K562 (cell line): Measurements from ENCODE around the gene PARD3B.

Experiments
- BHLHE40 ChIP-seq: IDR thresholded peaks from 2 replicates; pipeline ENCODE4 v1.6.1; 2011; ENCODE audit warnings: low read length, improper control_type of control experiment
- CBFB ChIP-seq: sonication (generic); formaldehyde crosslinking; IDR thresholded peaks from 2 replicates; pipeline ENCODE4 v1.4.0; 2020; ENCODE audit warnings: mild to moderate bottlenecking, missing genetic modification reagents
- CHD1 ChIP-seq: fragments of 200-600 bp; sonication (generic); IDR thresholded peaks from one replicate; pipeline ENCODE4 v1.6.1; 2012; ENCODE audit warnings: mild to moderate bottlenecking, moderate library complexity, low read length, inconsistent platforms
- CREB1 ChIP-seq, 2 experiments: sonication (generic) in 1 of 2; formaldehyde crosslinking in 1 of 2; IDR thresholded peaks; 2 replicates each; pipeline versions ENCODE4 v1.6.1 to v1.8.0; 2012 to 2022; ENCODE audit warnings: inconsistent platforms in 1 of 2, mild to moderate bottlenecking in 1 of 2, missing genetic modification reagents in 1 of 2, moderate library complexity in 1 of 2
- EZH2 ChIP-seq: IDR thresholded peaks from 2 replicates; pipeline ENCODE4 v1.6.1; 2012; ENCODE audit warnings: low read depth, mild to moderate bottlenecking, inconsistent platforms, low read length, borderline replicate concordance
- NFIC ChIP-seq: fragments of 450-650 bp; IDR thresholded peaks from 2 replicates; pipeline ENCODE4 v1.6.1; 2017; ENCODE audit warnings: mild to moderate bottlenecking, inconsistent platforms
- NR2C2 ChIP-seq, 2 experiments: fragments of 200-800 bp in 1 of 2; sonication (Bioruptor generic) in 1 of 2; sonication (generic) in 1 of 2; formaldehyde crosslinking in 1 of 2; IDR thresholded peaks; 2 replicates each; pipeline versions ENCODE4 v1.6.1 to v1.8.0; 2016 to 2022; ENCODE audit warnings: mild to moderate bottlenecking in 1 of 2, missing compliant biosample characterization in 1 of 2, missing genetic modification characterization in 1 of 2, missing genetic modification reagents in 1 of 2
- POLR2A ChIP-seq: fragments of 450-650 bp; conservative IDR thresholded peaks from 2 replicates; pipeline ENCODE4 v1.6.1; 2016
- ZFP30 ChIP-seq: fragments of 250-450 bp; sonication (Bioruptor Pico); IDR thresholded peaks from 2 replicates; pipeline ENCODE4 v1.8.0; 2022; ENCODE audit warnings: moderate library complexity, mild to moderate bottlenecking, inconsistent platforms, borderline replicate concordance
- ZFP36 ChIP-seq: fragments of 150-350 bp; IDR thresholded peaks from 2 replicates; pipeline ENCODE4 v1.6.1; 2018; ENCODE audit warnings: low read length, low read depth; ENCODE audit not compliant: partially characterized antibody
- ZNF274 ChIP-seq: IDR thresholded peaks from 2 replicates; pipeline ENCODE4 v1.6.1; 2011; ENCODE audit warnings: low read depth, mild to moderate bottlenecking, low read length, moderate library complexity, borderline replicate concordance
- TF ChIP-seq, protein P1 (sequence below): fragments of 250-450 bp; sonication (Bioruptor Pico); IDR thresholded peaks from 2 replicates; pipeline ENCODE4 v1.5.0; 2021; ENCODE audit warnings: mild to moderate bottlenecking, moderate library complexity
- TF ChIP-seq, protein P2 (sequence below): fragments of 450-650 bp; IDR thresholded peaks from 2 replicates; pipeline ENCODE4 v1.6.1; 2016; ENCODE audit warnings: low read depth, mild to moderate bottlenecking, moderate library complexity

- TF ChIP-seq ZFP30 (CRISPR knock-in tag) (no peak), CREB1 (IDR thresholded peaks at IDR 0.05) (no peak), CREB1 (CRISPR knock-in tag; IDR thresholded peaks at IDR 0.05) (no peak), NR2C2 (CRISPR knock-in tag; IDR thresholded peaks at IDR 0.05) (no peak), NR2C2 (tag; IDR thresholded peaks at IDR 0.05) (no peak), CHD1 (no peak), ZFP36 (no peak), CBFB (CRISPR knock-in tag) (no peak), ZNF274 (no peak), EZH2 (no peak), BHLHE40 (no peak), NFIC (no peak), POLR2A (no peak)
- TF ChIP-seq, protein P1, sequence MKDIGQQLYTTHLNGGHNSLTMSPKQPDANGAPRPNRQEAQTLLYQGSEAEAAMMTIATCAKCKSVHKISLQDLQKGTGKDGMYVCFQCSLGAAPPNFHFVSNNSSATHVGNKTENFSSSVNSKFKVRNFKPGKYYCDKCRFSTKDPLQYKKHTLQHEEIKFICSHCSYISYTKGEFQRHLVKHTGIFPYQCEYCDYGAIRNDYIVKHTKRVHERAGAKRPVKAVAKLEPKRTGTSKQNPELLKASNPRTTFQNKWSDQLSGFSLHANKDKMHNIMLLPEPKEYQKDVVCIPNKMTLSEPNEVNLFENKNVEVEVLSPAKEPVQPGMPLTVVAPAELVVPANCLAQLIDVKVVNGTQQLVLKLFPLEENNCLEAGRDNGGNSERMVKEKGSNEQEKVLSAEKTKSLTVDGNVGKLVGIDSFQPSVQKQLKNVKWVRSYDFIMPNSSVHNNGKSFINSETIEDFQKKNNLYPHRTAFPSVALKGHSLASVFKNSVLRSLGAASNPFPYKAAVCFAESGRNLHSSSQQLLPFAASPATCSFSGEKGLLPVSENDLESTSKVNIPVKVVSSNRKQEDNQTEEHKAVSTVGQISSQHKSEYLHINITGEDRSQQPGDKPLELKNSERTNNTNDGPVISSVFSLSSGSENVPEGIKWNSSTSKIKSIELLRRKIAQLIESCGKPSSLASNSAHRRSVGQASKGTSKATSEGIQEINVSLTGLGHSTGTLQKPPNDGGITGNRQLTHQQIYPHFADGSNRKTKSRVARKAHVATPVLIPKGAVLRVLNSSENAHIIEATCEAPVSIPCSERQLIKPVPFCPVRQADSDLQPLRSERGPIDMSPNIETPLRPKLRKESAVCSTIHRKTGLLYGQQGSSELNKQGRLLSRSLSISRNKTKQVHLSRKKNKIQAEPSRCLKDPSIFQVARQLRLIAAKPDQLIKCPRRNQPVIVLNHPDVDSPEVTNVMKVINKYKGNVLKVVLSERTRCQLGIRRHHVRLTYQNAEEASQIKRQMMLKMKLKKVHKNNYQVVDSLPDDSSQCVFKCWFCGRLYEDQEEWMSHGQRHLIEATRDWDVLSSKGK (CRISPR knock-in tag), result no peak
- TF ChIP-seq, protein P2, sequence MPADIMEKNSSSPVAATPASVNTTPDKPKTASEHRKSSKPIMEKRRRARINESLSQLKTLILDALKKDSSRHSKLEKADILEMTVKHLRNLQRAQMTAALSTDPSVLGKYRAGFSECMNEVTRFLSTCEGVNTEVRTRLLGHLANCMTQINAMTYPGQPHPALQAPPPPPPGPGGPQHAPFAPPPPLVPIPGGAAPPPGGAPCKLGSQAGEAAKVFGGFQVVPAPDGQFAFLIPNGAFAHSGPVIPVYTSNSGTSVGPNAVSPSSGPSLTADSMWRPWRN, result no peak
Observed at GRCh38 chr2:205364261-205364660, 819.0 kb downstream of the PARD3B start.
